ENCODE data around the gene LAMA5.

Gene LAMA5

GRCh38 chr20:62327726-62328495 lies 39.2 kb downstream of the LAMA5 start:
- no peak for DNase-seq

GRCh38 chr20:62326959-62327725 lies 40.0 kb downstream of the LAMA5 start:
- no peak for DNase-seq

- DNase-seq, result no peak
Measured at GRCh38 chr20:62326559-62326958, 40.6 kb downstream of the LAMA5 start.

- no peak for DNase-seq
Measured at GRCh38 chr20:62325172-62325905, 41.8 kb downstream of the LAMA5 start.

- DNase-seq, result no peak
Measured at GRCh38 chr20:62323980-62324906, 42.9 kb downstream of the LAMA5 start.

- no peak for DNase-seq
Measured at GRCh38 chr20:62323146-62323979, 43.7 kb downstream of the LAMA5 start.

GRCh38 chr20:62322492-62323041 lies 44.5 kb downstream of the LAMA5 start:
- no peak for DNase-seq

- DNase-seq, result no peak
Measured at GRCh38 chr20:62321975-62322374, 45.1 kb downstream of the LAMA5 start.

- DNase-seq, result peak in 1 of 2 experiments; percentile 23
Measured at GRCh38 chr20:62321521-62321948, 45.6 kb downstream of the LAMA5 start.

GRCh38 chr20:62320581-62321354 lies 46.3 kb downstream of the LAMA5 start:
- DNase-seq, result peak in 1 of 2 experiments; percentile 24

GRCh38 chr20:62319346-62319909 lies 47.7 kb downstream of the LAMA5 start:
- DNase-seq, result no peak

GRCh38 chr20:62318400-62319345 lies 48.4 kb downstream of the LAMA5 start:
- no peak for DNase-seq

- DNase-seq, result no peak
Measured at GRCh38 chr20:62317167-62317655, 49.9 kb downstream of the LAMA5 start.

- no peak for DNase-seq
Measured at GRCh38 chr20:62316331-62317166, 50.6 kb downstream of the LAMA5 start.

GRCh38 chr20:62315773-62316172 lies 51.3 kb downstream of the LAMA5 start:
- no peak for DNase-seq

- no peak for DNase-seq
Measured at GRCh38 chr20:62314711-62315302, 52.3 kb downstream of the LAMA5 start.

GRCh38 chr20:62314339-62314638 lies 52.8 kb downstream of the LAMA5 start:
- DNase-seq, result no peak

Measured in SHP77 (cell line).